ENCODE measurements around the gene INPP5D.

Gene INPP5D

GRCh38 chr2:233234996-233235395, 174.9 kb downstream of the INPP5D start:
- DNase-seq (ENCODE audit: low read depth in 2 of 2) = no peak

GRCh38 chr2:233235977-233236376, 175.8 kb downstream of the INPP5D start:
- DNase-seq (ENCODE audit: low read depth in 2 of 2) = no peak

DNA sequence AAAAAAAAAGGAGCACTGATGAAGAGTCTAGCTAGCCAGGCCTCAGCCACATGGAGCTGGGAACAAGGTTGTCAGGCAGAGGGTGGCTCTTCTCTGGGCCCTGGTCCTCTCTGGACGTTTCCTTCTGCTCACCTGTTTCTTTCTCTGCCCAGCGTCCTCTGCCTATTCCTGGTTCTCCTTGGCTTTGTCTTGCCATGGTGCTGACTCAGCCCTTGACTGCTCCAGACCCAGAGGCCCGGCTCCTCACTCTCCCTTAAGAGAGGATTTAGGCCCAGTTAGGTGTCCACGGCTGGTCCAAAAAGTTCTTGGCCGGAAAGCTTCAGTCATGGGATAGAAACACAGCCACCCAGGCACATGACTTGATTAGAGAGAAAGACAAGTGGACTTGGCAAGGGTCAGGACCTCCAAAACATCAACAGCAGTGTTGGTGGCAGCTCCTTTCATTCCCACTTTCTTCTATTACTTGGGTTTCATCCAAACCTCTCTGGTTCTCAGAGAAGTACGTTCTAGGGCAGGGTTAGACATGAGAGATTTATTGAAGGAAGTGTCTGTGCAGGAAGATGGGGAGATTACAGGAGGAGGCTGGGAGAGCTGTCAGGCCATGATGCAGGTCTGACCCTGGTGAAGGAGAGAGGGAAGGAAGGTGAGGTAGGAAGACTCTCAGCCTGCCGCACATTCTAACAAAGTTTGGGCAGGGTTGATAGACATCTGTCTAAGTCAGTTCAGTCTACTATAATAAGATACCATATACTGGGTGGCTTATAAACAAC, 176.9 kb downstream of the INPP5D start:
- DNase-seq (ENCODE audit: low read depth in 2 of 2) = no peak

DNA sequence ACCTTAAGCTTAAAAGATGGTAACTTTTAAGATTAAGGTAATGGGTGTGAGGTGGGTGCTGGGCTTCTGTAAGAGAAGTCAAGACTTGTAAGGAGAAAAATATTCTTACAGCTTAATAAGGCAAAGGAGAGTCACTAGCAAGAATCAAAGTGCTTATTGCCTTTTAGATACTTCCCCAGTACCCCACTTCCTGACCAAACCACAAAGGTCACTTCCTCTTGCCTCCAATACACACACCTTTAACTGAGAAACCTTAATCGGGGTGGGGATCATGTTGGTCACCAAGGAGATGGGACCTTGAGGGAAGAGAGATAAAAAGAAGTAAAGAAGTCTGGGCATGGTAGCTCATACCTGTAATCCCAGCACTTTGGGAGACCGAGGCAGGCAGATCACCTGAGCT, 180.8 kb downstream of the INPP5D start:
- no peak for DNase-seq (ENCODE audit: low read depth in 2 of 2)

DNA sequence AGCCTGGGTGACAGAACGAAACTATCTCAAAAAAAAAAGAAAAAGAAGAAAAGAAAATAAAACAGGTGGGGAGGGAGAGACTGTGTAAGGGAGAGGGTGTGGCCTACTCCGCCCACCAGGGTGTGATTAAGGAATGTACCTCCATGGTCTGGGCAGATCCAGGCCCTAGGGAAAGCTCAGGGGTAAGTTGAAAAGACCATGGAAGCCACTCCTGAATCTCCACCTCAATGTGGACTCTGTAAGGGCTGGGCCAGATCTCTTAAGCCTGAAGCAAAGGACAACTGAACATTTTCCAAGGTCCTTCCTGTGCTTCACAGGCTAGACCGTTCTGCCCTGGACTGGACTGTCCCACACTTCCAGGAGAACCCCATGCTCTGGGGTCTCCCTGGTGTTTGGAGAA, 181.7 kb downstream of the INPP5D start:
- no peak for DNase-seq (ENCODE audit: low read depth in 2 of 2)

- DNase-seq (ENCODE audit: low read depth in 2 of 2) = no peak
These were observed 182.2 kb downstream of the INPP5D start for GRCh38 chr2:233242231-233242927.

- DNase-seq (ENCODE audit: low read depth in 2 of 2) = no peak
These were observed 183.2 kb downstream of the INPP5D start for GRCh38 chr2:233243348-233243747.

GRCh38 chr2:233244818-233245217, 184.7 kb downstream of the INPP5D start:
- no peak for DNase-seq (ENCODE audit: low read depth in 2 of 2)

DNA sequence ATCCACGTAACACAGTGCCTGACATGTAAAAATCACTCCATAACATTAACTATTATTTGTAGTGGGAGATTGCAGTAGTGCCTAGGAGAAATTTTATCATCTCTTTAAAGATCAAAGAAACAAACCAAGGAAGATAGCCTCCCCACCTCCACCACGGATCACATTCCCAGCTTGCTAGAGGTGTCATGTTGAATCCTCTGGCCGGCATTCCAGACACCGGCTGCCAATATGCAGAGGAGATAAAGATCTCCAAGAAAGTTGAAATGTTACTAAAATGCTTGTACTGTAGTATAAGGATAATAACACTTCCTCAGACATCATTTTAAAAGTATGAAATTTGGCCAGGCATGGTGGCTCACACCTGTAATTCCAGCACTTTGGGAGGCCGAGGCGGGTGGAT, 185.3 kb downstream of the INPP5D start:
- DNase-seq (ENCODE audit: low read depth in 2 of 2) = no peak

DNA sequence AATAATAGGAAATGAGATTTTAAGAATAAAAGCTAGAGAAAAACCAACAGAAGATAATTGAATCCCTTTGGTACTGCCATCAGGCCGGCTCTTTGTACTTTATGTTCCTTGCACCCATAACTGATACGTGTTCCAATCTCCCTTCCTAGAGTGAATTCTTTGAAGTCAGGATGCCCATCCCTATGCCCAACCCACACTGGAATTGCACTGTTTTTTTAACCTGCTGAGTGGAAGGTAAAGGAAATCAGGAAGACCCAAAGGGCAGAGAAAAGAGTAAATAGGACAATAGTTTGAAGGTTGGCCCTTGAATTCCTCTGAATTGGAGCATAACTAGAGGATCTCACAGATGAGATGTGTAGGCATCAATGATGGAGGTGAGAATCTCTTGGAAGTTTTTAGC, 187.0 kb downstream of the INPP5D start:
- DNase-seq (ENCODE audit: low read depth in 2 of 2) = no peak

DNA sequence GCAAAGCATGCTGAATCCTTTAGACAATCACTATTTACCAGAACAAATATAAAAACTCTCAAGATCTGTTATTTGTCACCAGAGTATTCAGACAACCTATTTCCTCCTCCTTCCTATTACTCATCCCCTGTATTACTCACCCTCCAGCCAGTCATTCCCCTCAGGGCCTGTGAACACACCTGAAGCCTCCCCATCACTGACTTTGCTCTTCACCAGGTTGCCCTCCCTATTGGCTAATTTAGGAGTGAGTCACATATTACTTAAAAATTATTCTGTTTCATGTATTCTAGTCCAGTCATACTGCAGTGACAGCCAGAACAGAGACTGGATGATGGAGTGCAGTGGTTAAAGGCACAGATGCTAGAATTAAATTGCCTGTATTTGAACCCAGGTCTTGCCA, 187.6 kb downstream of the INPP5D start:
- DNase-seq (ENCODE audit: low read depth in 2 of 2) = peak; percentile 40 to 55

GRCh38 chr2:233248999-233249398, 188.9 kb downstream of the INPP5D start:
- DNase-seq (ENCODE audit: low read depth in 2 of 2) = no peak

- no peak for DNase-seq (ENCODE audit: low read depth in 2 of 2)
These were observed 190.4 kb downstream of the INPP5D start for GRCh38 chr2:233250568-233250967.

- DNase-seq (ENCODE audit: low read depth in 2 of 2) = no peak
These were observed 190.8 kb downstream of the INPP5D start for GRCh38 chr2:233250985-233251305.

DNA sequence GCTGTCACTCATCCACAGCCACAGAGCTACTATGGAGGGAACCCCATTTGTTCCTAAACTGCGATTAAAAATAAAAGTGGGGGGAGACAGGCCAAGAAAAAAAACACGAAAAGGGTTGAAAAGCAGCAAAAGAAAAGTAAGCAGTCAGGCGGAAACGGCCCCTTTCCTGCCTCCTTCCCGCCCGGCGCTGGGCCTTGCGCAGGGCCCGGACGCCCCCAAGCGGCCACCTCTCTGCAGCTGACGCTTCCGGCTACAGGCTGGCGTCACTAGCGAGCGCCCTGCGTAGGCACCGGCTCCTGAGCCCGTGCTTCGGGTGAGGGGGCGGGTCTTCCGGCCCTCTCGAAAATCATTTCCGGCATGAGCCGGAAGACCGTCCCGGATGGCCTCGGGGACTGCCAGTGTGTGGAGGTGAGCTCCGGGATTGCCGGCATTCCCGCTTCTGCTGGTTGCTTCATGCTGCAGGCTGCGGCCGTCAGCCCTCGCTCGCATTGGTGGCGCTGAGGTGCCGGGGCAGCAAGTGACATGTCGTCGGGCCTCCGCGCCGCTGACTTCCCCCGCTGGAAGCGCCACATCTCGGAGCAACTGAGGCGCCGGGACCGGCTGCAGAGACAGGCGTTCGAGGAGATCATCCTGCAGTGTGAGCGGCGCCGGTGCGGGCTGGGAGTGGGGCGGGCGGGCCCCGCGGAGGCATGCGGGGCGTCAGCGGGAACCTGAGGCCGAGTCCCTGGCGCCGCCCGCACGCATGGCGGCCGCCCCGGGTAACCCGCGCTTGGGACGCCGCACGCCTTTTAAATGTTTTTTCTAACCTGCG, 191.4 kb downstream of the INPP5D start, which contains the start of gene ATG16L1:
ATG16L1 (plus strand) TSS at position 368 of the 811 bp plus-strand sequence; CDS start at position 523, 155 bp downstream.
- DNase-seq (ENCODE audit: low read depth in 2 of 2) = peak; percentile 90 to 93

DNA sequence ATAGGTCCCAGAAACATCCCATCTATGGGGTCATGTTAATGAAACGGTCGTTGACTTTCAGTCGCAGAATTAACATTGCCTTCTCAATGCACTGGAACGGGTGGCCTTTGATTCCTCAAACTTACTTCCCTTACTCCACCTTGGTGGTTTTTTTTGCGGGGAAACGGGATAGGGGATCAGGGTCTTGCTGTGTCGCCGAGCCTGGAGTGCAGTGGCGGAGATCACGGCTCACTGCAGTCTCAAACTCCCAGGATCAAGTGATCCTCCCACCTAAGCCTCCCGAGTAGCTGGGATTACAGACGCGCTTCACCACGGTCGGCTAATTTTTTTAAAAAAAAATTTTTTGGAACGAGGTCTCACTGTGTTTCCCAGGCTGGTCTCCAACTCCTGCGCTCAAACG, 192.1 kb downstream of the INPP5D start:
- DNase-seq (ENCODE audit: low read depth in 2 of 2) = no peak

- DNase-seq (ENCODE audit: low read depth in 2 of 2) = no peak
These were observed 195.0 kb downstream of the INPP5D start for GRCh38 chr2:233255151-233255550.

GRCh38 chr2:233256048-233256447, 195.9 kb downstream of the INPP5D start:
- no peak for DNase-seq (ENCODE audit: low read depth in 2 of 2)

Data from stimulated activated CD4-positive, alpha-beta T cell treated with anti-CD3 and anti-CD28 coated beads, Interleukin-12 subunit alpha, Interleukin-12 subunit beta, amount 100 ng/mL, for 24 hours (primary cell).